ENCODE results near the gene CABP1.
A peak's percentile ranks its signal among the peaks of the same experiment; 100 is the strongest.
"Not testable (repeated sequence)": the region's sequence is repeated elsewhere in the genome, so short reads cannot be mapped to it uniquely, and the experiment has no call there.

The CABP1 gene

DNA sequence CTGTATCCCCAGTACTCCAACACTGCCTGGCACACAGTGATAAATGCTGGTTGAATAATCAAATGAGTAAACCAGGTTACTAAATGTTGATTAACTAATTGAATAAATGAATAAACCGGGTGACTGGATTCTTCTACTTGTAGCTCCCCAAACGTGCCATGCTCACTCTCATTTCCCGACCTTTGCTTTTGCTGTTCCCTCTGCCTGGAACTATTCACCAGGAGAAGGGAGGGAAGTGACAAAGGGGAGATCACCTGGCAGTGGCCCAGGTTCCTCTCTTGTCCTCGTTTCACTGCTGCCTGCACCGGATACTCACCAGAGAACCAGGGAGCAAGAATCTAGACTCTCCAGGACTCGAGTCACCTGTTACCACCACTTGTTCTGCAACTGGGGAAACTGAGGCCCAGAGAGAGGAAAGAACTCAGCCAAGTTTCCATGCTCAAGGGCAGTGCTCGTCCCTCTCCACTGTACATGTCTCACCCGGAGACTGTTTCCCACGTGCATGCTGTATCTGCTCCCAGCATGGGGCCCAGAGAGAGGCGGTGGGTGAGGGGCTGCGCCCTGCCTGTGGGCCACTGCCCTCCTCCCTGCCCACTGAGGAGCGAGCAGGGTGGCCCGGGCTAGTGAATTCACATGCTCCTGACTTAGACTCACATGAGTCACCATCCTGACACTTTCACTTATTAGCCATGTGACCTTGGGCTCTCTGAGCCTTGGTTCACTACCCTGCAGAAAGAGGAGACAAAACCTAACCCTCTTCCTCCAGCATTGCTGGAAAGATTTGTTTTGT is 41.6 kb upstream of the CABP1 start:
- WGBS (ENCODE audit: extremely low coverage, insufficient coverage, low lambda C conversion rate), result no CpG with 5 or more reads among the region's 13 CpGs
- H3K18ac ChIP-seq (ENCODE audit: low read length), result no peak overlapping the region

DNA sequence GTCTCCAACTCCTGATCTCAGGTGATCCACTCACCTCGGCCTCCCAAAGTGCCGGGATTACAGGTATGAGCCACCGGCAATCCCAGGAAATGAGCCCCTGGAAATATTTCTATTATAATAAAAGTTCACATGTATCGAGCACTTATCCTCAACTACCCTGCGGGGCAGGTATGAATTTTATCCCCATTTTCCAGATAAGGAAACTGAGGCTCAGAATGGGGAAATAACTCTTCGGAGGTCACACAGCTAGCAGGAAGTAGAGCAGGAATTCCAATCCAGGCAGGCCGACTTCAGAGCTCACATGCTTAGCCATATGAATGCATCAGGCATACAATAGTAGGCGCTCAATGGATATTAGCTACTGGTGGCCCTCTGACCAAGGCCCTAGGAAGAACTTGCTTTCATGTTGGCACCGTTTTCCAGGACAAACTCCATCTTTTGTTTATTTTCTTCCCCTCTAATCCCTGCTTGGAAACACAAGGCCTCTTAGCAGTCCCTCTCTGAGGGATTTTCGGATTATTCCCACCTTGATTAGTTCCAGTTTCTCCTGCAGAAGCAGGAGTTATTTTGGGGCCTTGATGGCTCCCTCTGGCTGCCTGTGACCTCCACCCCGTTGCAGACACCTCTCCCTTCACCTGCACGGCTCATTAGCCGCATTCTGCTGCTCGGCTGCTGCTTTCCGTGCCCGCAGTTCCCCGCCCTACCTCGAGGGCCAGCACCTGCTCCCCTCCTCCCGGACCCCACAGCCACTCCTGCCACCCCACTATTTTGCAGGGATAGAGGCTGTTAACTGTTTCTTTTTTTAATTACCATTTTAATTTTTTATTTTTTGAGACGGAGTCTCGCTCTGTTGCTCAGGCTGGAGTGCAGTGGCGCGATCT is 40.5 kb upstream of the CABP1 start:
- Histone ChIP-seq H3K79me2 (ENCODE audit: control insufficient read depth, insufficient read depth, low read length) (no peaks in the 10 kb centered on the region), H2AK5ac (ENCODE audit: low read length) (no peak overlapping the region), H3K4ac (ENCODE audit: low read depth, low read length) (no peak overlapping the region), H3K27ac (ENCODE audit: low read depth, low read length) (no peak overlapping the region), H3K56ac (ENCODE audit: low read length) (no peak overlapping the region), H4K8ac (ENCODE audit: low read depth, low read length) (no peak overlapping the region), H4K5ac (ENCODE audit: low read length) (no peak overlapping the region), H2BK15ac (replicated peaks; ENCODE audit: low read depth) (no peak overlapping the region), H3K36me3 (ENCODE audit: control insufficient read depth, insufficient read depth, low read length) (no peaks in the 10 kb centered on the region), H2BK120ac (ENCODE audit: low read depth, low read length) (no peak overlapping the region), H3K9ac (ENCODE audit: low read length) (no peak overlapping the region), H3K27me3 (ENCODE audit: insufficient read depth, low read length, poor library complexity) (no peaks in the 10 kb centered on the region), H3K4me1 (ENCODE audit: control insufficient read depth, low read depth, low read length) (no peaks in the 10 kb centered on the region), H3K4me2 (ENCODE audit: low read length) (no peak overlapping the region), H3K79me1 (ENCODE audit: low read length) (no peaks in the 10 kb centered on the region), H2BK5ac (ENCODE audit: low read length) (no peak overlapping the region), H3K4me3 (ENCODE audit: low read length) (no peak overlapping the region), H3K18ac (ENCODE audit: low read length) (no peak overlapping the region), H3K23ac (ENCODE audit: low read length) (no peak overlapping the region)
- peak; percentile 18 for DNase-seq
- whole genome bisulfite sequencing (ENCODE audit: extremely low coverage, insufficient coverage, low lambda C conversion rate), result no CpG with 5 or more reads among the region's 23 CpGs

More for the DNA sequence above, 41.6 kb upstream of the CABP1 start:
- Histone ChIP-seq H3K27ac (ENCODE audit: low read depth, low read length) (no peak overlapping the region), H3K9ac (ENCODE audit: low read length) (no peak overlapping the region), H3K36me3 (ENCODE audit: control insufficient read depth, insufficient read depth, low read length) (no peaks in the 10 kb centered on the region), H3K56ac (ENCODE audit: low read length) (no peak overlapping the region), H2AK5ac (ENCODE audit: low read length) (no peak overlapping the region), H2BK5ac (ENCODE audit: low read length) (no peak overlapping the region), H3K4me2 (ENCODE audit: low read length) (no peak overlapping the region), H4K5ac (ENCODE audit: low read length) (no peak overlapping the region), H3K23ac (ENCODE audit: low read length) (no peak overlapping the region), H3K4me1 (ENCODE audit: control insufficient read depth, low read depth, low read length) (no peaks in the 10 kb centered on the region), H2BK120ac (ENCODE audit: low read depth, low read length) (no peak overlapping the region), H4K8ac (ENCODE audit: low read depth, low read length) (no peak overlapping the region), H3K79me2 (ENCODE audit: control insufficient read depth, insufficient read depth, low read length) (no peaks in the 10 kb centered on the region), H2BK15ac (replicated peaks; ENCODE audit: low read depth) (no peak overlapping the region), H3K4me3 (ENCODE audit: low read length) (no peak overlapping the region), H3K4ac (ENCODE audit: low read depth, low read length) (no peak overlapping the region), H3K79me1 (ENCODE audit: low read length) (no peaks in the 10 kb centered on the region), H3K27me3 (ENCODE audit: insufficient read depth, low read length, poor library complexity) (no peaks in the 10 kb centered on the region)
- DNase-seq, result peak; percentile 66

DNA sequence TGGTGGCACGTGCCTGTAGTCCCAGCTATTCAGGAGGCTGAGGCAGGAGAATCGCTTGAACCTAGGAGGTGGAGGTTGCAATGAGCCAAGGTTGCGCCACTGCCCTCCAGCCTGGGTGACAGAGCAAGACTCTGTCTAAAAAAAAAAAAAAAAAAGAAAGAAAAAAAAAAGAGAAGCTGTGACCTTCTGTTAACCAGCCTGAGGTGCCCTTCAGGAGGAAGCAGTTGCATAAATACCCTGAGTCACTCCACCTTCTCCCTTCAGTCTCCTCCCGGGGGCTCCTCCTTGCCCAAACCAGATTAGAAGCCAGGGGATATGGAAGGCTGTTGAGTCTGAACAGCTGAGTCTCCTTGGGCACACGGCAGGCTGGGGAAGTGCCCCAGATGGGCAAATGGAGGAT is 38.0 kb upstream of the CABP1 start:
- not testable (repeated sequence) for H3K4me1 ChIP-seq (ENCODE audit: control insufficient read depth, low read depth, low read length)

GRCh38 chr12:120610560-120610959 is 29.9 kb upstream of the CABP1 start:
- no peak overlapping the region for H3K9ac ChIP-seq (ENCODE audit: low read length)
- no peak overlapping the region for H3K27ac ChIP-seq (ENCODE audit: low read depth, low read length)
- no peak overlapping the region for H4K5ac ChIP-seq (ENCODE audit: low read length)
- H3K36me3 ChIP-seq (ENCODE audit: control insufficient read depth, insufficient read depth, low read length), result no peaks in the 10 kb centered on the region
- no peak overlapping the region for H4K8ac ChIP-seq (ENCODE audit: low read depth, low read length)
- H2AK5ac ChIP-seq (ENCODE audit: low read length), result no peak overlapping the region
- no peak overlapping the region for H3K4me3 ChIP-seq (ENCODE audit: low read length)
- no peak overlapping the region for H2BK15ac ChIP-seq (replicated peaks; ENCODE audit: low read depth)
- H3K79me1 ChIP-seq (ENCODE audit: low read length), result no peaks in the 10 kb centered on the region
- WGBS (ENCODE audit: extremely low coverage, insufficient coverage, low lambda C conversion rate), result no CpG with 5 or more reads among the region's 4 CpGs
- H3K79me2 ChIP-seq (ENCODE audit: control insufficient read depth, insufficient read depth, low read length), result no peaks in the 10 kb centered on the region
- no peak overlapping the region for H3K18ac ChIP-seq (ENCODE audit: low read length)
- no peak overlapping the region for H3K4ac ChIP-seq (ENCODE audit: low read depth, low read length)
- no peaks in the 10 kb centered on the region for H3K27me3 ChIP-seq (ENCODE audit: insufficient read depth, low read length, poor library complexity)
- DNase-seq, result no peak
- H2BK5ac ChIP-seq (ENCODE audit: low read length), result no peak overlapping the region
- no peak overlapping the region for H3K23ac ChIP-seq (ENCODE audit: low read length)
- no peak overlapping the region for H3K56ac ChIP-seq (ENCODE audit: low read length)
- no peaks in the 10 kb centered on the region for H3K4me1 ChIP-seq (ENCODE audit: control insufficient read depth, low read depth, low read length)
- no peak overlapping the region for H3K4me2 ChIP-seq (ENCODE audit: low read length)
- H2BK120ac ChIP-seq (ENCODE audit: low read depth, low read length), result no peak overlapping the region

More for the DNA sequence above, 38.0 kb upstream of the CABP1 start:
- not testable (repeated sequence) for H3K79me1 ChIP-seq (ENCODE audit: low read length); H2BK15ac ChIP-seq (replicated peaks; ENCODE audit: low read depth); H2BK5ac ChIP-seq (ENCODE audit: low read length); H3K9ac ChIP-seq (ENCODE audit: low read length); H3K4me2 ChIP-seq (ENCODE audit: low read length); H3K27me3 ChIP-seq (ENCODE audit: insufficient read depth, low read length, poor library complexity); H2BK120ac ChIP-seq (ENCODE audit: low read depth, low read length); H3K4ac ChIP-seq (ENCODE audit: low read depth, low read length); H3K79me2 ChIP-seq (ENCODE audit: control insufficient read depth, insufficient read depth, low read length); H3K36me3 ChIP-seq (ENCODE audit: control insufficient read depth, insufficient read depth, low read length); DNase-seq; H3K4me3 ChIP-seq (ENCODE audit: low read length); H4K8ac ChIP-seq (ENCODE audit: low read depth, low read length); H3K18ac ChIP-seq (ENCODE audit: low read length); H3K27ac ChIP-seq (ENCODE audit: low read depth, low read length); H3K56ac ChIP-seq (ENCODE audit: low read length); H4K5ac ChIP-seq (ENCODE audit: low read length); H2AK5ac ChIP-seq (ENCODE audit: low read length); H3K23ac ChIP-seq (ENCODE audit: low read length)
- no CpG with 5 or more reads among the region's 5 CpGs for WGBS (ENCODE audit: extremely low coverage, insufficient coverage, low lambda C conversion rate)

DNA sequence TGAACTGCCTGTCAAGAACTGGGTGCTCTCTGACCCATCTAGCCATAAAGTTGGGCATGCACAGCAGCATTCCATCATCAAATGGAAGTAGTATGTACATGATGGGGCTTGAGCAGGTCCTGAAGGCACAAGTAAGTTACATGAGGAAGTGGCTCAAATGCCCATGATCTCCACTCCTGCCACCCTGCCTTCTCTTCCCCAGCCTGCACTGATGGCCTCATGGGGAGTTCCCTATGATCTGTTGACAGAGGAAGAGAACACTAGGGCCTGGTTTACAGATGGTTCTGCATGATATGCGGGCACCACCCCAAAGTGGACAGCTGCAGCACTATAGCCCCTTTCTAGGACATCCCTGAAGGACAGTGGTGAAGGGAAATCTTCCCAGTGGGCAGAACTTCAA is 28.9 kb upstream of the CABP1 start:
- H3K4me3 ChIP-seq (ENCODE audit: low read length); H3K56ac ChIP-seq (ENCODE audit: low read length); H3K18ac ChIP-seq (ENCODE audit: low read length); H3K79me2 ChIP-seq (ENCODE audit: control insufficient read depth, insufficient read depth, low read length); H3K4me2 ChIP-seq (ENCODE audit: low read length); H2BK15ac ChIP-seq (replicated peaks; ENCODE audit: low read depth); H3K27ac ChIP-seq (ENCODE audit: low read depth, low read length); H3K36me3 ChIP-seq (ENCODE audit: control insufficient read depth, insufficient read depth, low read length); H3K4ac ChIP-seq (ENCODE audit: low read depth, low read length); H3K4me1 ChIP-seq (ENCODE audit: control insufficient read depth, low read depth, low read length); H3K9ac ChIP-seq (ENCODE audit: low read length); H2BK5ac ChIP-seq (ENCODE audit: low read length); H3K79me1 ChIP-seq (ENCODE audit: low read length); DNase-seq; H2BK120ac ChIP-seq (ENCODE audit: low read depth, low read length); H4K8ac ChIP-seq (ENCODE audit: low read depth, low read length); H4K5ac ChIP-seq (ENCODE audit: low read length); H2AK5ac ChIP-seq (ENCODE audit: low read length); H3K23ac ChIP-seq (ENCODE audit: low read length); H3K27me3 ChIP-seq (ENCODE audit: insufficient read depth, low read length, poor library complexity): not testable (repeated sequence)
- WGBS (ENCODE audit: extremely low coverage, insufficient coverage, low lambda C conversion rate), result no CpG with 5 or more reads among the region's 1 CpG
